K562 (cell line): ENCODE data around the gene NUAK2. TPM values are rescaled to one million over a fixed set of nuclear protein-coding genes. Genes with fewer than 3 reads are reported as not detected.

Experiments
- BHLHE40 ChIP-seq: IDR thresholded peaks from 2 replicates; pipeline ENCODE4 v1.6.1; 2011; ENCODE audit warnings: low read length, improper control_type of control experiment
- CBFA2T2 ChIP-seq: fragments of 450-650 bp; conservative IDR thresholded peaks from 2 replicates; pipeline ENCODE4 v1.6.1; 2017; ENCODE audit warnings: mild to moderate bottlenecking
- CCNT2 ChIP-seq: IDR thresholded peaks from 2 replicates; pipeline ENCODE4 v1.6.1; 2011; ENCODE audit warnings: borderline replicate concordance, low read depth, mild to moderate bottlenecking, moderate library complexity, mixed read lengths, low read length; ENCODE audit not compliant: insufficient read length; ENCODE audit errors: extremely low read depth
- CXXC5 ChIP-seq: fragments of 250-450 bp; sonication (Bioruptor Pico); IDR thresholded peaks from 2 replicates; pipeline ENCODE4 v1.8.0; 2022; ENCODE audit warnings: inconsistent platforms, mild to moderate bottlenecking, moderate library complexity
- E2F5 ChIP-seq: sonication (generic); formaldehyde crosslinking; IDR thresholded peaks from 2 replicates; pipeline ENCODE4 v1.8.0; 2022; ENCODE audit warnings: mild to moderate bottlenecking, missing genetic modification reagents
- KDM2B ChIP-seq: fragments of 250-450 bp; sonication (Bioruptor Pico); IDR thresholded peaks from 2 replicates; pipeline ENCODE4 v1.8.0; 2021; ENCODE audit warnings: mild to moderate bottlenecking, moderate library complexity
- MAZ ChIP-seq, 2 experiments: fragments of 450-650 bp in 1 of 2; sonication (generic) in 1 of 2; formaldehyde crosslinking; IDR thresholded peaks in 1 of 2; conservative IDR thresholded peaks in 1 of 2; 2 replicates each; pipeline versions ENCODE4 v1.4.0 to v1.5.0; 2020; ENCODE audit warnings: mild to moderate bottlenecking in 1 of 2, missing genetic modification reagents in 1 of 2
- MTA2 ChIP-seq: fragments of 450-650 bp; IDR thresholded peaks from 2 replicates; pipeline ENCODE4 v1.6.1; 2016; ENCODE audit warnings: low read depth
- RBM22 ChIP-seq: fragments of 200-400 bp; formaldehyde crosslinking; IDR thresholded peaks from 2 replicates; pipeline ENCODE4 v1.6.1; 2018; ENCODE audit warnings: low read length, low read depth; ENCODE audit not compliant: poor library complexity, severe bottlenecking
- SMARCA4 ChIP-seq: fragments of 450-650 bp; IDR thresholded peaks from 2 replicates; pipeline ENCODE4 v1.6.1; 2016
- SPI1 ChIP-seq: IDR thresholded peaks from 2 replicates; pipeline ENCODE4 v1.6.1; 2011; ENCODE audit warnings: low read depth, low read length, control low read depth, borderline replicate concordance
- SRF ChIP-seq, 2 experiments: fragments of 250-450, 450-650 bp in 1 of 2; sonication (Bioruptor Pico) in 1 of 2; sonication (generic) in 1 of 2; formaldehyde crosslinking; IDR thresholded peaks; 2 replicates each; pipeline versions ENCODE4 v1.5.0 to v1.5.1; 2020 to 2022; ENCODE audit warnings: mild to moderate bottlenecking in 1 of 2, missing genetic modification reagents in 1 of 2
- TRIM24 ChIP-seq, 2 experiments: fragments of 450-650 bp; IDR thresholded peaks; 2 replicates each; pipeline ENCODE4 v1.6.1; 2016
- U2AF1 ChIP-seq: fragments of 200-400 bp; formaldehyde crosslinking; optimal IDR thresholded peaks from 2 replicates; pipeline ENCODE3; 2017; ENCODE audit warnings: mild to moderate bottlenecking, low read depth, low read length, moderate library complexity
- ZNF184 ChIP-seq: sonication (generic); formaldehyde crosslinking; IDR thresholded peaks from 2 replicates; pipeline ENCODE4 v1.5.0; 2020; ENCODE audit warnings: missing genetic modification reagents
- ZNF347 ChIP-seq: fragments of 450-650 bp; formaldehyde crosslinking; IDR thresholded peaks from 2 replicates; pipeline ENCODE4 v1.4.0; 2020; ENCODE audit warnings: low read depth, mild to moderate bottlenecking, moderate library complexity
- polyA plus RNA-seq, 8 experiments: library from polyadenylated mRNA; depleted of rRNA in 4 of 8; stranded (reverse) in 5 of 8; unstranded in 3 of 8; fragments of >200 nt; fragmentation: Nextera tagmentation in 2 of 8; fragmentation: Illumina TruSeq in 1 of 8; extraction: Ambion mirVana in 2 of 8; extraction: Trizol in 1 of 8; gene quantifications; 2 replicates each; pipeline versions ENCODE4 v1.2.1 to v1.2.3, GENCODE V29; 2011 to 2014; ENCODE audit warnings: inconsistent platforms in 1 of 8, missing spikeins in 1 of 8
- total RNA-seq, 7 experiments: library from RNA; depleted of rRNA in 6 of 7; stranded (reverse); fragments of >200 nt in 6 of 7; fragmentation: Illumina TruSeq in 2 of 7; extraction: Trizol in 2 of 7; gene quantifications; 2 replicates each; pipeline versions ENCODE4 v1.2.1 to v1.2.3, GENCODE V29; 2011 to 2021; ENCODE audit warnings: low replicate concordance in 1 of 7

NUAK2 gene
- total and polyA plus RNA-seq, 9 of the 15 experiments (the other 6 are each of a cell fraction or from before 2014, with no cell fraction given) = 0.04 to 0.44 (median 0.14) TPM

DNA sequence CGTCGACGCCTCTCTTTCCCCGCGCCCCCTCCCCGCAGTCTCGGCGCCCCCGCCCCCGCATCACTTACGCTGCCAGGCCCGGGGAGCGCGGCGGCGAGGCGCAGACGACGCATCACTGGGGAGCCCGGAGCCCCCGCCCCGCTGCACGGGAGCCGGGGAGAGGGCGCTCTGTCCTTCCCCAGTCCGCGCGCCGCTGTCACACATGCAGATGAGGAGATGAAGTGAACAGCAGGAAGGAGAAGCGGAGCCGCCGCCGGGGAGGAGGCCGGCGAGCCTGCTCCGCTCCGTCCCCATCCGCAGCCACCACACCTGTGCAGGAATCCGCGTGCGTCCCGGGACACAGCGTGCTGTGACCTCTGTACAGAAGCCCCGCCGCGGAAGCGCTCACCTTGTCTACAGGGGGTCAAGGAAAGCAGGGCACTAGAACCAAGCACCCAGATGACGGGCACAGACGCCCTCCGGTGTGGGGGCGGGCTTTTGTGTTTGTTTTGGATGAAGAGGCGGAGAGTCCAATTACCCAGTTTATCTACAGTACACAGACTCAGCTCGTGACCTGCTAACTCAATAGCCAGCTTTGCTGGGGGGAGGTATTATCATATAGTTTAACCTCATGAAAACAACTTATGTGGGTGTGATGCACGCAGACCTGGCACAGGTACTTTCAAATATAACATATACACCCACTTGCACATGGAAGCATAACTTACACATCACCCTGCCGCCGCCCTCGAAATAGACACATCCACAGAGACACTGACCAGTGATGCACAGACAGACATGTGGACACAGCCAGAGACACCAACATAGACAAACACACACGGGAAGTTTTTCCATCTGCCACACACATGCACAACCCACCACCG is 22.8 kb upstream of the NUAK2 start (continued):
- TF ChIP-seq E2F5 (CRISPR knock-in tag) (0 out of 2 replicates have a peak, but pooled peaks have one; percentile 58), RBM22 (no peak), SRF (CRISPR knock-in tag; IDR thresholded peaks at IDR 0.05) (no peak), CBFA2T2 (peak; percentile 78), CXXC5 (peak; percentile 77), BHLHE40 (peak; percentile 89), ZNF184 (no peak), U2AF1 (no peak), TRIM24 (IDR thresholded peaks at IDR 0.05) (peak in 1 of 2 experiments; percentile 40; a peak in 1 of 4 replicates), KDM2B (0 out of 2 replicates have a peak, but pooled peaks have one; percentile 10), SPI1 (no peak), MAZ (CRISPR knock-in tag; conservative IDR thresholded peaks at IDR 0.05 in 1 of 2, IDR thresholded peaks at IDR 0.05 in 1 of 2) (peak in 1 of 2 experiments; percentile 43; a peak in 1 of 4 replicates), SMARCA4 (0 out of 2 replicates have a peak, but pooled peaks have one; percentile 26), CCNT2 (peak; percentile 28), MTA2 (peak; percentile 47; the same call in 1 of the 2 replicates), ZNF347 (CRISPR knock-in tag) (no peak)
- TF ChIP-seq, all 486 proteins: peak for 51
